Activated CD4-positive, alpha-beta T cell treated with anti-CD3 and anti-CD28 coated beads for 1 hour (primary cell): Measurements from ENCODE around the gene ITGBL1.

Experiments used
- DNase-seq: peaks from one replicate; pipeline ENCODE4 v3.0.0-alpha.2; 2020

ITGBL1 gene

DNA sequence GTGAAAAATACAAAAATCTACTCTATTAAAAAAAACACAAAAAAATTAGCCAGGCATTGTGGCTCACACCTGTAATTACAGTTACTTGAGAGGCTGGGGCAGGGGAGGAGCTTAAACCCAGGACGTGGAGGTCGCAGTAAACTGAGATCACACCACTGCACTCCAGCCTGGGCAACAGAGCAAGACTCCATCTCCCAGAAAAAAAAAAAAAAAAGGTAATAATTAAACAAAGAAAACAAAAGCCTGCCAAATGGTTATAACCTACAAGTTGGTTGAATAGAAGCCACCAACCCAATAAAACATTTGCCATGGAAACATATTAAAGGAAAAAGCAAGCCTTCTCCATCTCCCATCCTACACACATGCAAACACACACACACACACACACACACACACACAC, 255.2 kb downstream of the ITGBL1 start:
- DNase-seq: no peak

DNA sequence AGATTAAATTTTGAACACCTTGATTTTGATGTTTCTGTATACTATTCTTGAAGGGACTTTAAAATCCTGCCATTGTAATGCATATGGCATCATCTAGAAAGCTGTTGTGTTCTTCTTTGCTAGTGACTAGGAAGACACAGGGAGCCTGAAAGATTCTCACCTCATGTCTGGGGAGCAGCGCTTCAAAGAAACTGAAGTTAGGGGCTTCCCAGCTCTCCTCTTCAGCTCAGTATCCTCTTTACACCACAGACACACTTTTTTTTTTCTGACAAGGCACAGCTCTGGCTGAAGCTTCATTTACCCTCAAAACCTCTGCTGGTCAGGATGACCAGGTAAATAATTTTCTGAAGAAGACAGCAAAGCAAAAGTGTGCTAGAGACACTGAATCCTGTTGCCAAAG, 255.6 kb downstream of the ITGBL1 start:
- no peak for DNase-seq

DNA sequence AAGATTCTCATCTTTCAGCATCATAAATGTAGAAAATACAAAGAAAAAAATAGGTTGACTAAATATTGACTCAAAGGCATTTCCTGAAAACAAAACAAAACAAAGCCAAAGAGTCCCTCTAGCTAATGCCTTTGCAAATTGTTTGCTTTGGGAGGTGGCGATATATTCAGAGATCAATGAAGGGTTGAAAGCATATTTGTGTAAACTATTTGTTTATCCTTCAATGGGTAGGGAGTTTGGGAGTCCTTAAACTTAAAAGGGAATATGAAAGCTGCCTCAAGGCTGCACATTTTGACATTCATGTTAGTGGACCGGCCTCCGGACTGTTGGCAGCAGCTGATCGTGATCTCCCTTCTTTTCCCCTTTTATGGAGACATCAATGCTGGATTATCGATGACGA, 257.5 kb downstream of the ITGBL1 start:
- no peak for DNase-seq

DNA sequence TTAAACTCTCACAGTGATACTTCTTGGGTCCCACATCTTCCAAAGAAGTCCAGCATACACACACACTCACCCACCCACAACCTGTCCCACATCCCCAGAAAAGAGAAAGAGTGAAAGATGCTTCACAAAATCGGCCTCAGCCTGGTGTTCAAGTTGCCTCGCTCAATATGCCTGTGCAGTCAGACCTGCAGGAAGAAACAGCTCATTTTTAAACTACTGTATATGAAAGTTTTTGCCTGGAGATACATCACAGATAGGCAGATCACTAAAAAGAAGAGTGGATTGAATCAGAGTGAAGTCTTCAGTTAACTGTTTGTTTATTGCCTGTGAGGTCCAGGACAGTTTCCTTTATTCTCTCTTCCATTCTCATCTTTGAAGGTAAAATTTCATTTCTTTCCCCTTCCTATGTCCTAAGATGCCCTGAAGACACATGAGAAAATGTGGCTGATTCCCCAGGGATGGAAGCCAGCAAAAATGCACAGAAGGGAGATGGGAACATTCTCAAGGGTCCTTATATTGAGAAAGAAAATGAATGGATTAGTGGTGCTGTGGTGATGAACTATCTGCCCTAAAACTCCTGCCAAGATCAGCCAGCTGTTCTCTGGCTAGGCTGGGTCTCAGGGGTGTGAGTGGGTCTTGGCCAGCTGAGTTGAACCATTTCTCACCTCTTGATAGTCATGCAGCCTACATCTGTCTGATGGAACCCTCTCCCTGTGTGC, 259.0 kb downstream of the ITGBL1 start:
- DNase-seq: no peak

DNA sequence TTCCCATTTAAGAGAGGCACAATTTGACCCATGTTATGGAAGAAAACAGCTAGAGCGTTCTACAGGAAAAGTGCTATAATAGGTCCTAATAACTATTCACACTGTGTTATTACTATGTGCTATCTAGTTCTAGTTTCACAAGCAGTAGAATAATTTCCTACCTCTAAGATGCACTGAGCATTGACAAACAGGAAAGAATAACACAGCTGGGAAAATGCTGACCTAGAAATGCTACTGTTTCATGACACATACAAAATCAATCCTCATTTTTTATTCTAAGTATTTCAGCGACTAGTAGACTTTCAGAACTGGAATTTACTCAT, 259.5 kb downstream of the ITGBL1 start:
- DNase-seq: no peak

DNA sequence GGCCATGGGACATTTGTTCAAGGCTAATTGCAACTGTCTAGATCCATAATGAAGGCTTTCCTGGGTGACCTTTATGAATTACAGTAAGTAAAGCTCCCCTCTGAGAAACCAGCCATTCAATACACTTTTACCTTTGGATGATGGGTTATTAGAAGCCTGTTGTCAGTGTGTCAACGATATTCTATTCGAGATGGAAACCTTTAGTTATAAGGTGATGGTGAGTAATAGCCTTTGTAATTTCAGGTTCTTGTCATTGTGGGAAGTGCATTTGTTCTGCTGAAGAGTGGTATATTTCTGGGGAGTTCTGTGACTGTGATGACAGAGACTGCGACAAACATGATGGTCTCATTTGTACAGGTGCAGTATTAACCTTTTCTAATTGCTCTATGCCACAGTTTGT, 261.7 kb downstream of the ITGBL1 start:
- DNase-seq: no peak

DNA sequence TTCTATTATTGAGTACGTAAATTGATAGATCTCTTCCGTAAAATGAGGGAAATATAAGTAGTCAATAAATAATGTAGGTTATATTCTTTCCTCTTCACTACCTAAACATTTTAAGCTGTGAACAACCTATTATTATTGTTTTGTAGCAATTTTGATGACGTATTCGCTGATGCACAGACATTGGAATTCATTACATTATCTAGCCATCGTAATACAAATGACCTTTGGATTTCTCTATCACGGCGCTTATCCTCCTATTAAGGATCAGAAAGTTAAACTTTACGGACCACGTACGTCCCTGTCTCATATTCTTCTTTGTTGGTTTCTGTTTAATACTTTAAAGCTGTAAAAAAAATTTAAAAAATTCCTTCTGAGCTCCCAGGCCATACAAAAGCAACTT, 264.9 kb downstream of the ITGBL1 start:
- DNase-seq: no peak

DNA sequence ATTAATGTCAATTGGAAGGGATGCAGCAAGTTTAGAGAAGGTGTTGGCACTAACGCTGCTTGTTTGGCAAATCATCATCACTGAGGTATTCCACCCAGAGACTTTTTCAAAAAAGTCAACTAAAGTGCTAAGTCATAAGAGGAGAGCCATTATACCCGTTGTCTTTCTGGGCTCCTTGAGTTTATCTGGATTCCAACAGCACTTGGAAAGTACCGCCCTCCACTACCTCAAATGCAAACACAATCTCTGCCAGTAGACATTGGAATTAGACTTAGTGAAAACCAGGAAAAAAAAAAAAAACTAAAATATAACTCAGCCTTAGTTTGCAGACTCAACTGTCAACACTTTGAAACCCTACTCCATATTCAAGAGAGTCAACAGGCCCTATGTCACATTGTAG, 266.0 kb downstream of the ITGBL1 start:
- no peak for DNase-seq

DNA sequence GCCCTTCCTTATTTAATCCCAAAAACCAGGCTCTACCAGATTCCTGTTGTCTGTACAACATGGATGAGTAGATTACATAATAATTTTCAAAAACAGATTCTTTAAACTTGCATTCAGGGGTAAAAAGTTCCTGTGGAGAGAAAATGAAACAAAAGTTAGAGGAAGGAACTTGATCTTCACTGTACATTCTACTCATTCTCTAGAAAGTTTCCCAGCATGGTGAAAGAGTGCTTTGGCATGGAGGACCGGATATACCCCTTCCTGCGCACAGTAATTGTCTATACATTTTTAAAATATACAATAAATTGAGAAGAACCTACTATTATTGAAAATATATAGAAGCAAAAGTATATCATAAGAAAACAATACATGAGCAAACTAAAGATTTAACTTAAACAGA, 274.2 kb downstream of the ITGBL1 start:
- DNase-seq: no peak

DNA sequence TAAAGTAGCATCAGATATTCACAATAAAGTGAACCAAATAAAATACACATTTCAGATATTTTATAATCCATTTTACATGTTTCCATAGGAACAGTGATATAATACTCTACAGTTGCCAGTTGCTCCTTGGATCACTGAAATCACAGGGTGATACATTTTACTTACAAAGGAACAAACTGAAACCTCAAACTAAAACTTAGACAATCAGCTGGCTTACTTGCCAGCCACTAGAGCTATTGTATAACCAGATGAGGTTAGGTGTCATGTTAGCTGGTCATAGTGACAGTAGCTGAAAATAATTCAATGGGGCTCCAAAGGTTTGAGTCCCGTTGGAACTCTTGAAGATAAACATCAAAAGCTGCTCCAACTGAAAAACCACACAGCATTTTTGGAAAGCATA, 274.6 kb downstream of the ITGBL1 start:
- no peak for DNase-seq

DNA sequence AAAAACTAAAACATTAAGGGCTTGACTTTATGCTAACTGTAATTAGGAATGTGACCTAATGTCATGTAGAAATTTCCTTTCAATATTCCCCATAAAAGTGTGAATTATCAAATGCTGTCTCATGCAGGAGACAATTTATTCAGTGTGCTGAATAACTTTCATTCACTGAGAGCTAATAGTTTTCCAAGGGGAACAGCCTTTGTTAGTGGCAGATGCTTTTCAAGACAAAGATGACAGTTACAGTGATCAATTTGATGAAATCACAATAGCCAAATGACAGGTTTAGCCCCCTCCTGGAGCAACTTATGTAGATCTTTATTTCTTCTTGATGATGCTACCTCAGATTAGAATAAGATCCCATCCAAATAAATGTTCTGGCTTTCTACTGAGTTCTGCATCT, 275.5 kb downstream of the ITGBL1 start:
- no peak for DNase-seq

DNA sequence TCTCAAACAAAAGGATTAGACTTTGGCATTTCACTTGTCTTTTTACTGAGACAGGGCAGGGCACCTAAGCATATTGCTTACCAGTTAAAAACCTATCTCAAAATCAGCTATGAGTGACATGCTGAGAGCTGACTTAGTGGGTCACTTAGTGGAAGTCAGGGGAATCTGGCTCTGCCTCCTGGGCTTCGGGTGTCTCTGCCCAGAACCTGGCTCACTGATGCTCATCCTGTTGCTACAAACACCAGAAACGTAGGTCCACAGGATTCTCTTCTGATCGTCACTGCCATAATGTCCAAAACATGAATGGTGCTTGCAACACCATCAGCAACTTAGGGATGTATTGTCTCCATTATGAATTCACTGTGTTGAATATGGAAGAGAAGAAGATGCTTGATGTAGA, 276.1 kb downstream of the ITGBL1 start:
- no peak for DNase-seq

DNA sequence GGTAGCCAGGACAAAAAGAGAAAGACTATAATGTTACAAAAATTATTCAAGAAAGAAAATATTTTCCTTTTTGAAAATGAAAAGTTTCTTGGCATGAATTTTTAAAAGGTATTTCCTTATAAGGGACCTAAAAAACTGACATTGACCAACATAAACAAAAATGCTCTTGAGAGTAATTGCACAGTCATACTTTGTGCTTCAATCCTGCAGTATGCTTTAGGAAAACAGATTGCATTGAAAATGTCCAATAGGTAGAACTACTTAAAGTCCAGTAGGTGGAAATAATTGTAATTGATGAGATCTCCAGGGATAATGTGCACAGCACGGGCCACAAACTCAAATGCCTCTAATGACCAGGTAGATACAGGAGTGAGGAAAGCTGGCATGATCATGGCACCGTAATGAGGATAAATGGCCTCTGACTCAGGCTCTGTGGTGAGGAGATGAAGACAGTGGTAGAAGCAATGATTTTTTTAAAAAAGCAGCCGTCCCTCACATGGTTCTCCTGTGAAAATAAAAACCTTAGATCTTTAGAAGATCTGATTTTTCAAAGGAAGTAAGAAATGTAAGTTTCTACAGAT, 278.0 kb downstream of the ITGBL1 start:
- no peak for DNase-seq

DNA sequence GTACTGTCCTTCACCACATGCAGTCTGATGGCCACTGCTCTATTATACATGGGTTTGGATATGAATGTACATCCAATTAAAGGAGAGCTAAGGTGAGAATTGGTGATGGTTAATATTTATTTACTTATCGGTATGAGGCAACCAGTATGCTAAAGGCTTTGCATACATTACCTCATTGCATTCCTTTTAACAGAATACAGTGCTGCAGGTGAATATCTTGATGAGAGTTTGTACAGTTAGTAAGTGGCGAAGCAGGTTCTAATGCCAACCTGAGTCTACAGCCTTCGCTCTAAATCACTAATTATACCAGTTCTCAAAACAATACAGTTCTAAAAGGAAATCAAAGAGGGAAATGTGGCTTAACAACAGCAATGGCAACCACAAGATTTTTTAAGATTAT, 284.1 kb downstream of the ITGBL1 start:
- no peak for DNase-seq

DNA sequence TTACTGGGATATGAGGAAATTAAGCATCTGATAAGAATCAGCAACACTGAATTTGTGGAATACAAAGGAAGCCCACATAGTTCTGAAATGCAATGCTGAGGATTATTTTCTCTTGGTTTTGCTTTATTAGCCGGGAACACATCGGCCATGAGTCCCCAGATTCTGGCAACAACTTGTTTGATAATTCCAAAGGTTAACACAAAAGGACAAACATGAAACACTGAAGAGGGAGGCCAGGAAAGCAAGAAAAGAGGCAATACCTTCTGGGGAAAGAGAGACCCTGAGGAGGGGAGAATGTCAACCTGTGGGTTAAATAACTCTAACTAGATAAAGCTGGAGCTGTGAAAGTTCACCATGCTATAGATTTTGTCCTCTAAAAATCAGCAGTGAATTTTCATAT, 285.9 kb downstream of the ITGBL1 start:
- DNase-seq: no peak

DNA sequence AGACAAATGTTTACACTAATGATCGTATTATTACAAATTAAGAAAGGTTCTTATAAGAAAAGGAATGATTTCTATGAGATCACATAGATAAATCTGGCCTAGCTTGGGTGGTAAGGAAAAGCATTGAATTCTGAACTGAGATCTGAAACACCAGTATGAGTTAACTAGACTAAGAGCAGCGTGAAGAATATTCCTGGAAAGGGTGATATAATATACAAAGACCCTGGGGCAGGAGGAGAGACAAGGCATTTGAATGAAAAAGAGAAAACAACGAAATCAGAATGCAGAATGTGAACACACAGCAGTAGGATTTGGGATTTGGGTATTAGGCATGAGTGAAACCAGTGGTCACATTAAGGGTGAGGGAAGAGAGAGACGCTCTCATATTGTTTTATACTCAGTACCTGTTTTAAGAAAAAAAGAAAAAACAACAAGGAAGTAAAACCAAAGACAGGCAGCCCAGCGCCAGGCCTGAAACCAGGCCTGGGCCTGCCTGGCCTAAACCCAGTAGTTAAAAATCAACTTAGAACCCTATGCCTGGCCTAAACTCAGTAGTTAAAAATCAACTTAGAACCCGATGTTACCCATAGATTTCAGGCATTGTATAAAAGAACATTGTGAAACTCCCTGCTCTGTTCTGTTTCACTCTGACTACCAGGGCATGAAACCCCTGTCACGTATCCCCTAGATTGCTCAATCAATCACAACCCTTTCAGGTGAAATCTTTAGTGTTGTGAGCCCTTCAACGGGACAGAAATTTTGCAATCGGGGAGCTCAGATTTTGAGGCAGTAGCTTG, 287.1 kb downstream of the ITGBL1 start:
- no peak for DNase-seq

DNA sequence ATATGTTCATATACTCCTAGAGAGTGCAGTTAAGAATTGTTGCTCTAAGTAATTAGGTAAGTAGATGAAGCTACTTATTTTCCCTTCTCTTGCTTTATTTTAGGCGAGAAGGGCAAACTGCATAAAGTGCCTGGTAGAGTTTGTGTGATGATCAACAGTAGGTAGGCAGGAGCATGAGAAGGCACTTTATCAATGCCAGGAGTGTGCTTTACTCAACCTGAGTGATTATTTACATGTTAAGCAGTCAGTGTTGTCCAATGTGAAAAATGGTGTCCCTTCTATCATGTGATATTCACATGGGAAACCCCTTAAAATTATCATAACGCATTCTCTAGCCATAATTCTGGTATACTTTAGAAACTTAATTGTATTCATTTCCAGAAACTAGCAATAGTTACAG, 294.0 kb downstream of the ITGBL1 start:
- no peak for DNase-seq

DNA sequence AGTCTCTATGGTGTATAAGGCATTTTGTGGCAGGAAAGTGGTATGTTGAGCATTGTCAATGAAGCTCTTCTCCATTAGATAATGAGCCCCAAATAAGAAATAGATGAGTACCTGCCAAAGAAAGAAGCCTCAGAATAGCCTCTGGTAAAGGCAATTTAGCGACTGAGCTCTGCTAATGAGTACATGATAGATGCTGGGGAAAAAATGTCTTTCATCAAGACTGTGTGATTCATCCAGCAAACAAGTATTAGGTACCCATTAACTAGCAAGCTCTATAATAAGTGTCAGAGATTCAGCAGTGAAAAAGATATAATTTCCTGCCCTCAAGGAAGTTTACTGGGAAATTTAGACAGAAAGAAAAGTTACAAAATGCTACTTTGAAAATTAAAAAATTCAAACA, 294.6 kb downstream of the ITGBL1 start:
- DNase-seq: no peak

DNA sequence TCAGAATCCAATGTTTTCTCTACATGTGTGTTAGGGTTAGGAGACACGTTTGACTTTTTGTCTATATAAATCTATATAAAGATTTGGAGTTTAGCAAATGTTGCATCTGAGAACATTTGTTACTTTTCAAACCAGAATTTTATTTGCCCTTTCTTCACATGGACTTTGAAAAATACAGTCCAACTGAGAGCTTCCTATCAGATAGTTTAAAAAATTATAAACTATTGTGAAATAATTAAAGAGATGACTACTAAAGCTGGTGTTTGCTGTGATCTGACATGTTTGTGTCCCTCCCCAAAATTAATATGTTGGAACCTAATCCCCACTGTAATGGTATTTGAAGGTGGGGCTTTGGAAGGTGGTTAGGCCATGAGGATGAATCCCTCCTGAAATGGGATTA, 297.1 kb downstream of the ITGBL1 start:
- no peak for DNase-seq

DNA sequence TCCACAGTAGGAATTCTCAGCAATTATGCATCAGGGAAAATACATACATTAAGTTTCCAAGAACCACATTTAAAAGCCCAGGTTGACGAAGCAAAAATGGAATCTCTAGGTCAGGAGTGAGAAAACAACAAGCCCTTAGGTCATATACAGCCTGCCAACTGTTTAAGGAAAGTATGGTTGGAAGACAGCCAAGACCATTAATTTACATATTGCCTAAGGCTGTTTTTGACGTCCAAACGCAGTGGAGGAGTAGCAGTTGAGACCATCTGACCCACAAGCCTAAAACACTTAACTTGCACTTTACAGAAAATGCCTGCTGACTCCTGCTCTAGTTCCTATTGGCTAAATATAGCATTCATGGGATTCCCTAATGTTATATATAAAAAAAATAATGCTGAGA, 299.0 kb downstream of the ITGBL1 start:
- no peak for DNase-seq

DNA sequence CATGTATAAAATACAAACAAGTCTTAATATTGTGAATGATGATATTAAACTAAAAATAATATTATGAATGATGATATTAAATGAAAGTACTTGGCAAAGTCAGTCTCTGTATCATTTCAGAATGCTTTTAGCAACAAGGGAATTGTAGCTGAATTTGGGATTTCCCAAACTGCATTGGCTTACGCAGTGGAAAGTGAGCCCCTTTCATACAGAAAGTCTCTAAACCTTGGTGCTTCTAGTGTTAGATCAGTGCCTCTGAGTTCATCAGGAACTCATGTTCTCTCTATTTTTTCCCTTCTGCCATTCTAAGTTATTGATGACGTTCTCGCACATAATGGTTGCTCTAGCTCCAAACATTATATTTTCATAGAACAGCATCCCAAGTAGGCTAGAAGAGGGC, 300.0 kb downstream of the ITGBL1 start:
- DNase-seq: no peak

DNA sequence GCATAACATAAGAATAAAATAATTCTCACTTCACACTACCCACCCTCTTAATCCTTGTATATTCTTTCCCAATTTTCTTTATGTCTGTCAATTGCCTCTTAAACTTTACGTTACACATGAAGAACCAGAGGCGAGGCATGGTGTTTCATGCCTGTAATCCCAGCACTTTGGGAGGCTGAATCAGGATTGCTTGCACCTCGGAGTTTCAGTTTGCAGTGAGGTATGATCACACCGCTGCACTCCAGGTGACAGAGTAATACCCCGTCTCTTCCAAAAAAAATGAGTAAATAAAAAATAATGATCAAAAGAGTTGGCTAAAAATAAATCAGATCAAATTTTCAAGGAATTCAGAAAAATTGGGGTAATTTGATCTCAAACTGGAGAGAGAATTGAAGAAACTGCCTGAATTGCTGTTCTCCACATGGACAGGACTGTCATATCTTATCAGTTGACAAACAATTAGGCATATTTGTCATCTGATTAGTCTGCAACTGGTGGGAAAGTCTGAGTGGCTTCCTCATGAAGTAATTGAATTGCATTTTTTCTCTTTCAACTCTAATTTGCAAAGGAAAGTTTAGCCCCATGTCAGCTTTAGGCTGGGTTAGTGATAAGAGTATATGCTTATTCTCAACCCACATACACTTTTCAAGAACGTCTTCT, 302.9 kb downstream of the ITGBL1 start:
- no peak for DNase-seq

DNA sequence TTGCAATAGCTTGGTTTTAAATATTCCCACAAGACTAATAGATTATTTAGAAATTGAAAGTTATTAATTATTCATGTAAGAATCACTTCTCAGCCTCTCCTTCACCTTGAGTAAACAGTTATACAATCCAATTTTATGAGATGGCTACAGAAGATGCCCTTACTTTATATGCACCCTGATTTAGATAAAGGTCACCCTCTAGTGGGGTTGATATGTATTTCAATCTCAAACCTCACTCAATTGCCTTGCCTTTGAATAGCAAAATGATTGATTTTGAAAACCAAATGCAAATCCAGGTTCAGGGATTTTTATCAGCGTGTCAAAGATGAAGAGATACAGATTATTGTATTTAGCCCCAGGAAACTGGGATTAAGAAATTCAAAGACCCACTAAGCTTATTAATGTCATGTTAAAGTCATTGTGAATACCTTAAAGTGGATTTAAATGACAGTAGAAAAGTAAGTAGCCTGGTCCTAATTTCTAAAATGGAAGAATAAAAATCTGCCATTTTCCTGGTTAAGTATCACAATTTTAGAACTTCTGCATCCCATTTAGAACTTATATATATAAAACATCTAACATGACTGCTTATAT, 305.1 kb downstream of the ITGBL1 start:
- no peak for DNase-seq

DNA sequence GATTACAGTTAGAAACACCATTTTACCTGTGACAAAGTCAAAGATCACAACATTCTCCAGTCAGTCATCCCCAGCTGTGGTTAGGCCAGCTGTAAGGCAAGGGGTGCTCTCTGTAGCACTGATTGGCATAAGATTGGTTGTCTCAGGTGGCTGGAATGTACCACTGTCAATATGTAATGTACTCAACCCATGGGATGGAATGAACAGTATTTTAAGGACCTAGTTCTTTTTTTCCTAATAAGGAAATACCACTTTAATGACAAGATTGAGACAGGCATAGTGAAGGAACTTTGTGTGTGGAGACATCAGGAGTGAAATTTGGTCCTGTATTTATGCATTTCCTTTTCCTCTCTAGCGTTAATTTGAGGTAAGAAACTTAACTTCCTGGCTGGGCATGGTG, 310.7 kb downstream of the ITGBL1 start:
- no peak for DNase-seq
